Activated CD4-positive, CD25-positive, alpha-beta regulatory T cell treated with anti-CD3 and anti-CD28 coated beads, Interleukin-2, amount 50 U/mL, for 16 hours (primary cell): ENCODE measurements around the gene PCDHGA3.
"Not testable (repeated sequence)": the region's sequence is repeated elsewhere in the genome, so short reads cannot be mapped to it uniquely, and the experiment has no call there.

ENCODE experiments used
- DNase-seq: peaks from one replicate; pipeline ENCODE4 v3.0.0-alpha.2; 2020; ENCODE audit warnings: low read depth, low spot score

The PCDHGA3 gene

DNA sequence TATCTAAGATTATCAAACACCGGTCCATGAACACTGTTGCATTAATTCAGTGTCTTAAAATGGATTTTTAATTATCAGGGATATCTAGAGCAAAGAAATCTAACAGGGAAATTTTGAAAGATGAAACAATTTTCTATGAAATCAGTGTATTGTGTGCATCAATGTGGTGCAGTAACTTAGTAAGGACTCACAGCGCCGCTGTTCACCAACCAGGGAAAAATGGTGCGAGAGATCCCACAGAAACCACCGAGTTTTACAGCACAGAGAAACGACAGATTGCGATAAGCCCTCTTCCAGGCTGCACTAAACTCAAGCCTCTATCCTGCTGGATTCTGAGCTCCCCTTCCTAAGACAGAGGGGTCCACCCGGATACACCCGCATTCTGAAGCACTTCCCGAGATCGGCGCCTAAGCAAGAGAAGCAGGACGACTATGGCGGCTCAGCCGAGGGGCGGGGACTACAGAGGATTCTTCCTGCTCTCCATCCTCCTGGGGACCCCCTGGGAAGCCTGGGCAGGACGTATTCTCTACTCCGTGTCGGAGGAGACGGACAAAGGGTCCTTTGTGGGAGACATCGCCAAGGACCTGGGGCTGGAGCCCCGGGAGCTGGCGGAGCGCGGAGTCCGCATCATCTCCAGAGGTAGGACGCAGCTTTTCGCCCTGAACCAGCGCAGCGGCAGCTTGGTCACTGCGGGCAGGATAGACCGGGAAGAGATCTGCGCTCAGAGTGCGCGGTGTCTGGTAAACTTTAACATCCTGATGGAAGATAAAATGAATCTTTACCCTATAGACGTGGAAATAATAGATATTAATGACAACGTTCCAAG, 39.1 kb downstream of the PCDHGA3 start, which contains the start of gene PCDHGA7:
Gene PCDHGA7, plus strand, starts transcription at position 274 of the 826 bp plus-strand sequence. Its CDS starts 158 bp downstream, at position 432.
- DNase-seq = no peak

GRCh38 chr5:141383345-141383744, 39.7 kb downstream of the PCDHGA3 start:
- DNase-seq = no peak

DNA sequence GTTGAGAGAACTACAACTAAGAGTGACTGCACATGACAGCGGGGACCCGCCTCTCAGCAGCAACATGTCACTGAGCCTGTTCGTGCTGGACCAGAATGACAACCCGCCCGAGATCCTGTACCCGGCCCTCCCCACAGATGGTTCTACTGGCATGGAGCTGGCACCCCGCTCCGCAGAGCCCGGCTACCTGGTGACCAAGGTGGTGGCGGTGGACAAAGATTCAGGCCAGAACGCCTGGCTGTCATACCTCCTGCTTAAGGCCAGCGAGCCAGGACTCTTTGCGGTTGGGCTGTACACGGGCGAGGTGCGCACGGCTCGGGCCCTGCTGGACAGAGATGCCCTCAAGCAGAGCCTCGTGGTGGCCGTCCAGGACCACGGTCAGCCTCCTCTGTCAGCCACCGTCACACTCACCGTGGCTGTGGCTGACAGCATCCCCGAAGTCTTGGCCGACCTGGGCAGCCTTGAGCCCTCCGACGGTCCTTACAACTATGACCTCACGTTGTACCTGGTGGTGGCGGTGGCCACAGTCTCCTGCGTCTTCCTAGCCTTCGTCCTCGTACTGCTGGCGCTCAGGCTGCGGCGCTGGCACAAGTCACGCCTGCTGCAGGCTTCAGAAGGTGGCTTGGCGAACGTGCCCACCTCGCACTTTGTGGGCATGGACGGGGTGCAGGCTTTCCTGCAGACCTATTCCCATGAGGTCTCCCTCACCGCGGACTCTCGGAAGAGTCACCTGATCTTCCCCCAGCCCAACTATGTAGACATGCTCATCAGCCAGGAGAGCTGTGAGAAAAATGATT, 41.0 kb downstream of the PCDHGA3 start:
- DNase-seq = no peak

- not testable (repeated sequence) for DNase-seq
These were observed 44.1 kb downstream of the PCDHGA3 start, which contains the start of gene PCDHGB4 for GRCh38 chr5:141387557-141388311. TSS of gene PCDHGB4 (plus strand) at chr5:141387698. CDS start at chr5:141387885, 187 bp downstream.

- DNase-seq = no peak
These were observed 45.0 kb downstream of the PCDHGA3 start for GRCh38 chr5:141388661-141389060.

DNA sequence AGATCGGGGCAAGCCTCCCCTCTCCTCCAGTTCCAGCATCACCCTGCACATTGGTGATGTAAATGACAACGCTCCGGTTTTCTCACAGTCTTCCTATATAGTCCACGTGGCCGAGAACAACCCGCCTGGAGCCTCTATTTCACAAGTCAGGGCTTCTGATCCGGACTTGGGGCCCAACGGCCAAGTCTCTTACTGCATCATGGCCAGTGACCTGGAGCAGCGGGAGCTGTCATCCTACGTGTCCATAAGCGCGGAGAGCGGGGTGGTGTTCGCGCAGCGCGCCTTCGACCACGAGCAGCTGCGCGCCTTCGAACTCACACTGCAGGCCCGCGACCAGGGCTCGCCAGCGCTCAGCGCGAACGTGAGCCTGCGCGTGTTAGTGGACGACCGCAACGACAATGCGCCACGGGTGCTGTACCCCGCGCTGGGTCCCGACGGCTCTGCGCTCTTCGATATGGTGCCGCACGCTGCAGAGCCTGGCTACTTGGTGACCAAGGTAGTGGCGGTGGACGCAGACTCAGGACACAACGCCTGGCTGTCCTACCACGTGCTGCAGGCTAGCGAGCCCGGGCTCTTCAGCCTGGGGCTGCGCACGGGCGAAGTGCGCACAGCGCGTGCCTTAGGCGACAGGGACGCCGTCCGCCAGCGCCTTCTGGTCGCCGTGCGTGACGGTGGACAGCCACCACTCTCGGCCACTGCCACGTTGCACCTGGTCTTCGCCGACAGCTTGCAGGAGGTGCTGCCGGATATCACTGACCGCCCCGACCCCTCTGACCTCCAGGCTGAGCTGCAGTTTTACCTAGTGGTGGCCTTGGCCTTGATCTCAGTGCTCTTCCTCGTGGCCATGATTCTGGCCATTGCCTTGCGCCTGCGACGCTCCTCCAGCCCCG, 45.8 kb downstream of the PCDHGA3 start:
- no peak for DNase-seq

- DNase-seq = no peak
These were observed 49.0 kb downstream of the PCDHGA3 start, which contains the start of gene PCDHGA8 for GRCh38 chr5:141392429-141393198. TSS of gene PCDHGA8 (plus strand) at chr5:141392633. CDS start at chr5:141392814, 181 bp downstream.

DNA sequence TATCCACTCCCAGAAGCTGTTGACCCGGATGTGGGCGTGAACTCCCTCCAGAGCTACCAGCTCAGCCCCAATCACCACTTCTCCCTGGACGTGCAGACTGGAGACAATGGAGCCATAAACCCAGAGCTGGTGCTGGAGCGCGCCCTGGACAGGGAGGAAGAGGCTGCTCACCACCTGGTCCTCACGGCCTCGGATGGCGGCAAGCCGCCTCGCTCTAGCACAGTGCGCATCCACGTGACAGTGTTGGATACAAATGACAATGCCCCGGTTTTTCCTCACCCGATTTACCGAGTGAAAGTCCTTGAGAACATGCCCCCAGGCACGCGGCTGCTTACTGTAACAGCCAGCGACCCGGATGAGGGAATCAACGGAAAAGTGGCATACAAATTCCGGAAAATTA, 49.6 kb downstream of the PCDHGA3 start:
- DNase-seq = no peak

- DNase-seq = not testable (repeated sequence)
These were observed 51.0 kb downstream of the PCDHGA3 start for GRCh38 chr5:141394401-141395187.
